GM12878 (cell line): ENCODE measurements around the gene SDF4. TPM values are rescaled to one million over a fixed set of nuclear protein-coding genes. Genes with fewer than 3 reads are reported as not detected.

Source experiments
- BCL11A ChIP-seq: IDR thresholded peaks from 2 replicates; pipeline ENCODE4 v1.6.1; 2011; ENCODE audit warnings: low read depth, low read length
- CHD2 ChIP-seq: IDR thresholded peaks from 2 replicates; pipeline ENCODE4 v1.6.1; 2011; ENCODE audit warnings: low read depth, low read length, improper control_type of control experiment, borderline replicate concordance
- HCFC1 ChIP-seq: fragments of 150-350 bp; IDR thresholded peaks from 2 replicates; pipeline ENCODE4 v1.6.1; 2014; ENCODE audit warnings: low read length
- HDGF ChIP-seq: fragments of 450-650 bp; IDR thresholded peaks from 2 replicates; pipeline ENCODE4 v1.6.1; 2016; ENCODE audit warnings: antibody characterized with exemption
- HSF1 ChIP-seq: fragments of 150-350 bp; IDR thresholded peaks from 2 replicates; pipeline ENCODE4 v1.6.1; 2014; ENCODE audit warnings: mild to moderate bottlenecking, low read depth, low read length
- JUND ChIP-seq: IDR thresholded peaks from 2 replicates; pipeline ENCODE4 v1.6.1; 2012; ENCODE audit warnings: low read depth, mild to moderate bottlenecking, low read length, improper control_type of control experiment, moderate library complexity
- NFYB ChIP-seq: IDR thresholded peaks from 2 replicates; pipeline ENCODE4 v1.6.1; 2011; ENCODE audit warnings: low read depth, mild to moderate bottlenecking, low read length, improper control_type of control experiment, moderate library complexity; ENCODE audit not compliant: insufficient read depth
- POLR2AphosphoS2 ChIP-seq: IDR thresholded peaks from 2 replicates; pipeline ENCODE4 v1.6.1; 2011; ENCODE audit warnings: low read depth, mild to moderate bottlenecking, low read length, improper control_type of control experiment, moderate library complexity
- RELA ChIP-seq: fragments of 450-650 bp; IDR thresholded peaks from 2 replicates; pipeline ENCODE4 v1.8.0; 2014; ENCODE audit warnings: borderline replicate concordance; ENCODE audit not compliant: partially characterized antibody
- SREBF2 ChIP-seq: IDR thresholded peaks from 2 replicates; pipeline ENCODE4 v1.6.1; 2012; ENCODE audit warnings: mild to moderate bottlenecking, low read length
- TCF7 ChIP-seq: IDR thresholded peaks from 2 replicates; pipeline ENCODE4 v1.6.1; 2014; ENCODE audit warnings: antibody characterized with exemption, borderline replicate concordance
- ZBTB4 ChIP-seq: fragments of 450-650 bp; formaldehyde crosslinking; IDR thresholded peaks from 2 replicates; pipeline ENCODE4 v1.4.0; 2022; ENCODE audit warnings: mild to moderate bottlenecking, moderate library complexity
- ZNF24 ChIP-seq: fragments of 450-650 bp; IDR thresholded peaks from 2 replicates; pipeline ENCODE4 v1.6.1; 2017; ENCODE audit warnings: antibody characterized with exemption, mild to moderate bottlenecking
- ZNF622 ChIP-seq: fragments of 450-650 bp; IDR thresholded peaks from 2 replicates; pipeline ENCODE4 v1.6.1; 2017; ENCODE audit warnings: mild to moderate bottlenecking, inconsistent platforms
- ZNF687 ChIP-seq: fragments of 450-650 bp; IDR thresholded peaks from 2 replicates; pipeline ENCODE4 v1.6.1; 2017; ENCODE audit warnings: mild to moderate bottlenecking, moderate library complexity
- polyA plus RNA-seq, 11 experiments: library from polyadenylated mRNA; depleted of rRNA in 4 of 11; unstranded in 6 of 11; stranded (reverse) in 5 of 11; fragments of >200 nt; fragmentation: Nextera tagmentation in 4 of 11; fragmentation: Illumina TruSeq in 1 of 11; extraction: Ambion mirVana in 4 of 11; extraction: Trizol in 1 of 11; gene quantifications; 1 replicate in 1 of 11; 2 replicates in 10 of 11; pipeline versions ENCODE4 v1.2.1 to v1.2.3, GENCODE V29; 2011 to 2016; ENCODE audit warnings: inconsistent platforms in 2 of 11, missing spikeins in 2 of 11, low read depth in 1 of 11
- total RNA-seq, 4 experiments: library from RNA; depleted of rRNA in 3 of 4; stranded (reverse); fragments of >200 nt in 3 of 4; fragmentation: Illumina TruSeq in 1 of 4; extraction: Trizol in 1 of 4; gene quantifications; 2 replicates each; pipeline versions ENCODE4 v1.2.1 to v1.2.3, GENCODE V29; 2013 to 2021
- TF ChIP-seq, protein P1 (sequence below): fragments of 450-650 bp; formaldehyde crosslinking; IDR thresholded peaks from 2 replicates; pipeline ENCODE4 v1.4.0; 2020; ENCODE audit warnings: mild to moderate bottlenecking, moderate library complexity

SDF4 gene
- total and polyA plus RNA-seq, 10 of the 15 experiments (the other 5 are each of a cell fraction or from before 2014, with no cell fraction given) = 0.44 to 97.2 (median 40.2) TPM

DNA sequence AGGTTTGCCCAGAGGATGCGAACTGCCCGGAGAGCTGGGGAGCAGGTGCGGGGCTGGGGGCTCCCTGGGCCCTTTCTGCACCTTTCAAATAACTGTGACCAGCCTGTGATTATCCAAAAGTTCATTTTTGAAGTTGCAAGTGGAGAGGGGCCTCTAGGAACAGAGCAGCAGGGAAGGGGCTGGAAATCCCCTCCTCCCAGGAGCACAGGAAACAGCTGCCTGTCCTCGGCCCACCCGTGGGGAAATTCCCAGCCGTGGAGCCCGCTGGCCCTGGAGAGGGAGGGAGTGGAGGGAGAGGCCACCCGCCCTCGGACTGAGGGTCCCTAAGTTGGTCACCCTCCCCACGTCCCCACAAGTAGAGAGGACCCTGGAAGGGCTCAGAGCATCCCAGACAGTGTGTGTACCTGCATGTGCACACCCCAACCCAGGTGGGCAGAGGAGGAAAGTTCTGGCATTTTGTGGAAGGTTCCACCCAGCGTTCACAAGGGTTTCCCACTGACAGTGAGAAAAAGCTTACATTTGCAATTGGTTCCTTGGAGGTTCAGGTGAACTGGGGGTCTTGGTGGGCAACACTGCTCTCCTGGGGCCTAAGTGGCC lies 16.6 kb downstream of the SDF4 start (continued):
- TF ChIP-seq HSF1 = peak; percentile 77; the same call in 1 of the 2 replicates
- TF ChIP-seq ZNF24 = no peak
- TF ChIP-seq ZNF687 = no peak
- TF ChIP-seq CHD2 = no peak
- TF ChIP-seq ZBTB4 = peak; percentile 44; the same call in 1 of the 2 replicates
- no peak for TF ChIP-seq BCL11A
- TF ChIP-seq TCF7 = no peak
- TF ChIP-seq RELA = peak; percentile 96
- TF ChIP-seq NFYB = no peak
- TF ChIP-seq HDGF = no peak
- no peak for TF ChIP-seq POLR2AphosphoS2
- TF ChIP-seq, protein P1, sequence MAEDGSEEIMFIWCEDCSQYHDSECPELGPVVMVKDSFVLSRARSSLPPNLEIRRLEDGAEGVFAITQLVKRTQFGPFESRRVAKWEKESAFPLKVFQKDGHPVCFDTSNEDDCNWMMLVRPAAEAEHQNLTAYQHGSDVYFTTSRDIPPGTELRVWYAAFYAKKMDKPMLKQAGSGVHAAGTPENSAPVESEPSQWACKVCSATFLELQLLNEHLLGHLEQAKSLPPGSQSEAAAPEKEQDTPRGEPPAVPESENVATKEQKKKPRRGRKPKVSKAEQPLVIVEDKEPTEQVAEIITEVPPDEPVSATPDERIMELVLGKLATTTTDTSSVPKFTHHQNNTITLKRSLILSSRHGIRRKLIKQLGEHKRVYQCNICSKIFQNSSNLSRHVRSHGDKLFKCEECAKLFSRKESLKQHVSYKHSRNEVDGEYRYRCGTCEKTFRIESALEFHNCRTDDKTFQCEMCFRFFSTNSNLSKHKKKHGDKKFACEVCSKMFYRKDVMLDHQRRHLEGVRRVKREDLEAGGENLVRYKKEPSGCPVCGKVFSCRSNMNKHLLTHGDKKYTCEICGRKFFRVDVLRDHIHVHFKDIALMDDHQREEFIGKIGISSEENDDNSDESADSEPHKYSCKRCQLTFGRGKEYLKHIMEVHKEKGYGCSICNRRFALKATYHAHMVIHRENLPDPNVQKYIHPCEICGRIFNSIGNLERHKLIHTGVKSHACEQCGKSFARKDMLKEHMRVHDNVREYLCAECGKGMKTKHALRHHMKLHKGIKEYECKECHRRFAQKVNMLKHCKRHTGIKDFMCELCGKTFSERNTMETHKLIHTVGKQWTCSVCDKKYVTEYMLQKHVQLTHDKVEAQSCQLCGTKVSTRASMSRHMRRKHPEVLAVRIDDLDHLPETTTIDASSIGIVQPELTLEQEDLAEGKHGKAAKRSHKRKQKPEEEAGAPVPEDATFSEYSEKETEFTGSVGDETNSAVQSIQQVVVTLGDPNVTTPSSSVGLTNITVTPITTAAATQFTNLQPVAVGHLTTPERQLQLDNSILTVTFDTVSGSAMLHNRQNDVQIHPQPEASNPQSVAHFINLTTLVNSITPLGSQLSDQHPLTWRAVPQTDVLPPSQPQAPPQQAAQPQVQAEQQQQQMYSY (CRISPR knock-in tag) = no peak
- TF ChIP-seq SREBF2 = no peak
- no peak for TF ChIP-seq HCFC1
- TF ChIP-seq JUND = no peak
- no peak for TF ChIP-seq ZNF622
